HUES6 (cell line): ENCODE results near the gene KRTAP4-8.
"Not testable (repeated sequence)": the region's sequence is repeated elsewhere in the genome, so short reads cannot be mapped to it uniquely, and the experiment has no call there.

Experiments used
- H3K27ac ChIP-seq: 2 replicates; pipeline ENCODE4 v1.7.0; 2013; ENCODE audit warnings: low read depth, mild to moderate bottlenecking, low read length, inconsistent platforms
- H3K27me3 ChIP-seq: 2 replicates; pipeline ENCODE4 v1.6.1; 2013; ENCODE audit warnings: low read length; ENCODE audit not compliant: control insufficient read depth, insufficient read depth
- H3K36me3 ChIP-seq: 2 replicates; pipeline ENCODE4 v1.6.1; 2013; ENCODE audit warnings: low read length; ENCODE audit not compliant: control insufficient read depth, insufficient read depth
- H3K4me1 ChIP-seq: 2 replicates; pipeline ENCODE4 v1.6.1; 2013; ENCODE audit warnings: low read length; ENCODE audit not compliant: control insufficient read depth, insufficient read depth
- H3K4me3 ChIP-seq: 2 replicates; pipeline ENCODE4 v1.5.1; 2013; ENCODE audit warnings: low read depth, low read length
- H3K9ac ChIP-seq: one replicate; pipeline ENCODE4 v1.6.1; 2013; ENCODE audit warnings: mild to moderate bottlenecking, low read length
- H3K9me3 ChIP-seq: 2 replicates; pipeline ENCODE4 v1.6.1; 2013; ENCODE audit warnings: low read depth, low read length; ENCODE audit not compliant: control insufficient read depth, insufficient read depth

Gene KRTAP4-8

GRCh38 chr17:41105347-41105746 lies 7.4 kb upstream of the KRTAP4-8 start, which contains the start of gene KRTAP4-9:
Gene KRTAP4-9, plus strand, starts transcription at chr17:41105389. Its CDS starts 0 bp downstream, at chr17:41105389.
- not testable (repeated sequence) for H3K4me3 ChIP-seq, H3K36me3 ChIP-seq, H3K27ac ChIP-seq, H3K9ac ChIP-seq, H3K27me3 ChIP-seq, H3K9me3 ChIP-seq, H3K4me1 ChIP-seq

GRCh38 chr17:41104386-41105038 lies 6.6 kb upstream of the KRTAP4-8 start:
- not testable (repeated sequence) for H3K4me3 ChIP-seq, H3K27me3 ChIP-seq

DNA sequence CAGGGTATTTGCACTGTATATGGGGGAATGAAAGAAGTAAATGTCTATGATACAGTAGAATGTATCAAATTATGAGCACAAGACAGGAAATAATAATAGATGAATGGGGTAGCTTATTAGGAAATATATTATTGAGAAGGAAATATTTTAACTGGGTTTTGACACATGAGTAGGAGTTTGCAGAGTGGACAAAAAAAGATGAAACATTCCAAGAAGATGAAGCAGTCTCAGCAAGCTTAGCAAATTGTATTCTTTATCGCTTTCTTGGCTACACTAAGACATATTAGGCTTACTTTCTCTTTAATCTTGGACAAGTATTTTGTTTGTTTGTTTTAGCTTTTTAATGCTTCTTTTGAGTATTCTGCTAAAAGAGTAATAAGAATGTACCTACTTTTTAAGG lies 6.0 kb upstream of the KRTAP4-8 start:
- Histone ChIP-seq H3K27me3 (no peaks in the 10 kb centered on the region), H3K9ac (no peak overlapping the region), H3K9me3 (no peaks in the 10 kb centered on the region), H3K4me3 (no peak overlapping the region), H3K36me3 (no peaks in the 10 kb centered on the region), H3K27ac (no peak overlapping the region), H3K4me1 (peaks cover 8% of the 10 kb centered on the region; the same call in 1 of the 2 replicates)

More at GRCh38 chr17:41104386-41105038, 6.6 kb upstream of the KRTAP4-8 start:
- H3K9me3 ChIP-seq, H3K36me3 ChIP-seq, H3K4me1 ChIP-seq, H3K9ac ChIP-seq, H3K27ac ChIP-seq: not testable (repeated sequence)

DNA sequence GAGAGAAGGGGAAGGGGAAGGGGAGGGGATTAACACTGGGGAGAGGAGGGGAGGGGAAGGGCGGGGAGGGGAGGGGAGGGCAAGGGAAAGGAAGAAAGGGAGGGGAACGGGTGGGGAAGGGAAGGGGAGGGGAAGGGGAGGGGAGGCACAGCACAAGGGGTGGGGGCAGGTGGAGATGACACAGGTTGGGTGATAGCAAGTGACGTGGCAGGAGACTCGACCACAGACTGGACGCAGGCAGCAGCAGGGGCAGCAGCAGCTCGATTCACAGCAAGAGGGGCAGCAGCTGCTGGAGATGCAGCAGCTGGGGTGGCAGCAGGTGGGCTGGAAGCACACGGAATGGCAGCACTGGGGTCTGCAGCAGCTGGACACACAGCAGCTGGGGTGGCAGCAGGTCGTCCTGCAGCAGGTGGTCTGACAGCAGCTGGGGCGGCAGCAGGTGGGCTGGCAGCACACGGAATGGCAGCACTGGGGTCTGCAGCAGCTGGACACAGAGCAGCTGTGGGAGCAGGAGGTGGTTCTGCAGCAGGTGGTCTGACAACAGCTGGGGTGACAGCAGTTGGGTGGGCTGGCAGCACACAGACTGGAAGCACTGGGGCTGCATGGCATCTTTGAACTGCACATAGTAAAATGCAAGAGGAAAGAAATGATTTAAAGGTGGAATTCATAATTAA lies 3.8 kb upstream of the KRTAP4-8 start, which contains the start of gene KRTAP4-16:
KRTAP4-16 (minus strand) TSS at position 624 of the 674 bp plus-strand sequence; CDS start at position 624, 0 bp downstream.
- no peaks in the 10 kb centered on the region for H3K36me3 ChIP-seq
- H3K4me1 ChIP-seq = no peaks in the 10 kb centered on the region; the same call in 1 of the 2 replicates
- H3K4me3 ChIP-seq = no peak within 1 kb of the TSS
- H3K27me3 ChIP-seq = no peaks in the 10 kb centered on the region
- H3K27ac ChIP-seq = no peak within 1 kb of the TSS
- no peaks in the 10 kb centered on the region for H3K9me3 ChIP-seq
- H3K9ac ChIP-seq = no peak within 1 kb of the TSS

DNA sequence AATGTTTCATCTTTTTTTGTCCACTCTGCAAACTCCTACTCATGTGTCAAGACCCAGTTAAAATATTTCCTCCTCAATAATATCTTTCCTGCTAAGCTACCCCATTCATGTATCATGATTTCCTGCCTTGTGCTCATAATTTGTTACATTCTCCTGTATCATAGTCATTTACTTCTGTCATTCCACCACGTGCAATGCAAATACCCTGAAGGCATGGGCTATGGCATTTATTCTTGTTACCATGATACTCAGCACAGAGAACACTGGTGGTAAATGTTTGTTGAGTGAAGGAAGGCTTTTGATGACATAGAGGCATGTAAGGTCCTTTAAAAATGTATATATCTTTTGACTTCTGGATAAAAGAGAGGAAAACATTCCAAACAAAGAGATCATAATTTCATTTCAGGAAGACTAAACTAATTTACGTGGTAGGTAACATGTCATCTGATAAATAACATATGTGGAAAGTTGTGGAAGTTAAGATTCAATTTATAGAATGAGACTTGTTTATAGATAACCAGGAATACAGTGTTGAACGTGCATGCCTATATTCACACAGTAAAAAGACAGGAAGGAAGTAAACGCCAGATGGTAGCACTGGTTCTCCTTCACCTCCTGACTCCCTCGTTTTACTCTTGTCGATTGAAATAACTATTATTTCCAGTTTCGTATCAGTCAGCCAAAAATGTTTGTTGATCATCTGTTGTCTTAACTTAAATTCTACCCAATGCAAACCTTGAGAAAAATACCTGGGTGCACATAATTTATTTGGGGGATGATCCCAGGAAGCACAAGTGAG lies 1.9 kb upstream of the KRTAP4-8 start:
- not testable (repeated sequence) for H3K36me3 ChIP-seq, H3K9me3 ChIP-seq, H3K27me3 ChIP-seq, H3K27ac ChIP-seq, H3K9ac ChIP-seq, H3K4me3 ChIP-seq, H3K4me1 ChIP-seq

DNA sequence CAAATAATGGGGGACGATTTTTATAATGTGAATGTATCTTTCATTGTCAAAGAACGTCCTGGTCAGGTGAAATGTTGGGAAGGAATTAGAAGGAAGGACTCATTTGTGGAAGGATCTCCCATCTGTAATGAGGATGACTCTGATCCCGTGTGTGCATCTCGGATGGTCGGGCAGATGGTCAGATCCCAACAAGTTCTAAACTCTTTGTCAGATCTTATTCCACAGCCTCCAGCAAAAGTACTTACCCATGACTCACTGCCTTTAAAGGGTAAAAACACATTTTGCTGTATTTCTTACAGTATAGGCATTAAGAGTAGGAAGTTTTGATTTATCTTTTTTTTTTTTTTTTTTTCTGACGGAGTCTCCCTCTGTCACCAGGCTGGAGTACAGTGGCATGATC lies 539 bp upstream of the KRTAP4-8 start:
- Histone ChIP-seq H3K9me3 (peaks cover 6% of the 10 kb centered on the region), H3K4me3 (no peak overlapping the region), H3K27ac (no peak overlapping the region), H3K36me3 (no peaks in the 10 kb centered on the region), H3K27me3 (no peaks in the 10 kb centered on the region), H3K4me1 (no peaks in the 10 kb centered on the region), H3K9ac (no peak overlapping the region)

GRCh38 chr17:41096055-41096454 lies 1.9 kb downstream of the KRTAP4-8 start:
- H3K4me3 ChIP-seq = no peak overlapping the region
- H3K27me3 ChIP-seq = no peaks in the 10 kb centered on the region
- no peaks in the 10 kb centered on the region for H3K36me3 ChIP-seq
- H3K9ac ChIP-seq = no peak overlapping the region
- no peak overlapping the region for H3K27ac ChIP-seq
- peaks cover 11% of the 10 kb centered on the region for H3K9me3 ChIP-seq
- no peaks in the 10 kb centered on the region for H3K4me1 ChIP-seq

GRCh38 chr17:41088760-41089352 lies 9.1 kb downstream of the KRTAP4-8 start:
- not testable (repeated sequence) for H3K4me3 ChIP-seq, H3K9me3 ChIP-seq, H3K9ac ChIP-seq, H3K36me3 ChIP-seq, H3K4me1 ChIP-seq, H3K27ac ChIP-seq, H3K27me3 ChIP-seq

GRCh38 chr17:41084100-41084856 lies 13.7 kb downstream of the KRTAP4-8 start, which contains the start of gene KRTAP4-7:
Gene KRTAP4-7, plus strand, starts transcription at chr17:41084150. Its CDS starts 57 bp downstream, at chr17:41084207.
- H3K4me3 ChIP-seq, H3K27ac ChIP-seq, H3K27me3 ChIP-seq: not testable (repeated sequence)

GRCh38 chr17:41083427-41083826 lies 14.5 kb downstream of the KRTAP4-8 start:
- not testable (repeated sequence) for H3K9ac ChIP-seq, H3K9me3 ChIP-seq, H3K27ac ChIP-seq, H3K4me3 ChIP-seq, H3K4me1 ChIP-seq, H3K36me3 ChIP-seq, H3K27me3 ChIP-seq

More at GRCh38 chr17:41084100-41084856, 13.7 kb downstream of the KRTAP4-8 start, which contains the start of gene KRTAP4-7:
- H3K9me3 ChIP-seq, H3K4me1 ChIP-seq, H3K9ac ChIP-seq, H3K36me3 ChIP-seq: not testable (repeated sequence)
